GM20431 (cell line): ENCODE data around the gene DIDO1.

ENCODE experiments used
- in situ Hi-C: fragments of 300-500 bp; cut with MseI, MboI; formaldehyde crosslinking; loops from one replicate; pipeline ENCODE4 v1.15.0; 2020; ENCODE audit warnings: low sequenced_read_pairs; ENCODE audit not compliant: unreplicated experiment

Gene DIDO1

DNA sequence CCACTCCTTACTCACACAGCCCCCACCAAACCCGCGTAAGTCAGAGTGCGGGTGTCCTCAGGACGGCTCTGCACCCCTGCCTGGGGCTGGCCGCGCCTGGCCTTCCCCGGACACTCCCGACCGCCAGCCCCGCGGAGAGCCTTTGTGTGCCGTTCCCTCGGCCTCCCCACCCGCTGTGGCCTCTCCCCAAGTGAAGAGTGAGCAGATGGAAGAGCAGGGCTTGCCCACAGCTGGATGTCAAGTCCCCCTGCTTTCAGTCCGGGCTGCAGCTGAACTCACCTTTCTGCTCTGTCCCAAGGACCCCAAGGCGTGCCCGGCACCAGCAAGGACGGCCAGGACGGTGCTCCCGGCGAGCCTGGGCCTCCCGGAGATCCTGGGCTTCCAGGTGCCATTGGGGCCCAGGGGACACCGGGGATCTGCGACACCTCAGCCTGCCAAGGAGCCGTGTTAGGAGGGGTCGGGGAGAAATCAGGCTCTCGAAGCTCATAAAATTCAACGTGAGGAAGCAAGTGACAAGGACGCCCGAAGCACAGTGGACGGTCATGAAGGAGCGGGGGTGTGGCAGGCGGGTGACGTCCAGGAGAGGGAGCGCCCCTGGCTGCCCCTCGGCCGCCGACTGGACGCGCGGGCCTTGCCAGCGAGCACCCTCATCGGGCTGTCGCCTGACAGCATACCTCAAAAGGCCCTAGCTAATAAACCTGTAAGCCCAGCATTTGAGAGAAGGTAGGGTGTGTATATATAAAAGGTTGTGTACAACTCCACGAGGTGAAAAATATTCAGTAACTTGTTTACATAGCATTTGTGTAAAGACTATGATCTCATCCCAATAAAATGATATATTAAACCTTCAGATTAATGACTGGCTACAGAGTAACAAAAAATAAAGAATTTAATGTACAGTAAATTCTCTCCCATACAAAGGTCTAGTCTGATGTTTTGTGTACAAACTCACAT is 85.8 kb downstream of the DIDO1 start:
- in situ Hi-C loops: no loop called here

- in situ Hi-C loops: no loop called here
These were observed 86.5 kb downstream of the DIDO1 start for GRCh38 chr20:62839816-62840215.

GRCh38 chr20:62839261-62839660 is 87.0 kb downstream of the DIDO1 start:
- in situ Hi-C loops: no loop called here

DNA sequence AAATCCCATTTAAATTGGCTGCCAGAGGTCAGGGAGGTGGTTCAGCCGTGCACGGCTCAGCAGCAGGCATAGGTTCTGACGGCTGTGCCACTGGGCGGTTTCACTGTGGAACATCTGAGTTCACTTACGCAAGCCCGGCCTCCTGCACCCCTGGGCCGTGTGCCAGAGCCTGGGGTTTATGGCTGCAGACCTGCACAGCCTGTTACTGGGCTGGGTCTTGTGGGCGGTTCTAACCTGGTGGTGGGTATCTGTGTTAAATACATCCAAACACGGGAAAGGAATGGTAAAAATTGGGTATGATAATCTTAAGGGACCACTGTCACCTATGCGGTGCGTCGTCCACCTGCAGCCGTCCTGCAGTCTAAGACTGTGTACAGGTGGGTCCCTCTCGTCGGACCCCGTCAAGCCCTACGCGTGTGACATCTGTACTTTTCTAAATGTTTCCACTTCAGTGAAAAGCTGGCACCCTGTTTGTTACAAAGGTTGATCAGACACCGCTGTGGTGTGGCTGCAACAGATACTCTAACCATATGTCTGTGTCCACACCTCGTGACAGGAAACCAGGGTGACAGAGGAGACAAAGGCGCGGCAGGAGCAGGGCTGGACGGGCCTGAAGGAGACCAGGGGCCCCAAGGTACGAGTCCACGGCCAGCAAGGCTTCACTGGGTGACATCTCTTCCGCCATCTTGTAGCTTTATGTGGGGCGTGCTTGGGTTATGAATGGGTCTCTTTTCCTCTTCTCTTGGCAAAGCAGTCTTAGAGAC is 88.0 kb downstream of the DIDO1 start:
- in situ Hi-C loops: no loop called here

GRCh38 chr20:62837790-62838127 is 88.5 kb downstream of the DIDO1 start:
- in situ Hi-C loops: no loop called here

GRCh38 chr20:62836967-62837490 is 89.3 kb downstream of the DIDO1 start:
- in situ Hi-C loops: no loop called here

DNA sequence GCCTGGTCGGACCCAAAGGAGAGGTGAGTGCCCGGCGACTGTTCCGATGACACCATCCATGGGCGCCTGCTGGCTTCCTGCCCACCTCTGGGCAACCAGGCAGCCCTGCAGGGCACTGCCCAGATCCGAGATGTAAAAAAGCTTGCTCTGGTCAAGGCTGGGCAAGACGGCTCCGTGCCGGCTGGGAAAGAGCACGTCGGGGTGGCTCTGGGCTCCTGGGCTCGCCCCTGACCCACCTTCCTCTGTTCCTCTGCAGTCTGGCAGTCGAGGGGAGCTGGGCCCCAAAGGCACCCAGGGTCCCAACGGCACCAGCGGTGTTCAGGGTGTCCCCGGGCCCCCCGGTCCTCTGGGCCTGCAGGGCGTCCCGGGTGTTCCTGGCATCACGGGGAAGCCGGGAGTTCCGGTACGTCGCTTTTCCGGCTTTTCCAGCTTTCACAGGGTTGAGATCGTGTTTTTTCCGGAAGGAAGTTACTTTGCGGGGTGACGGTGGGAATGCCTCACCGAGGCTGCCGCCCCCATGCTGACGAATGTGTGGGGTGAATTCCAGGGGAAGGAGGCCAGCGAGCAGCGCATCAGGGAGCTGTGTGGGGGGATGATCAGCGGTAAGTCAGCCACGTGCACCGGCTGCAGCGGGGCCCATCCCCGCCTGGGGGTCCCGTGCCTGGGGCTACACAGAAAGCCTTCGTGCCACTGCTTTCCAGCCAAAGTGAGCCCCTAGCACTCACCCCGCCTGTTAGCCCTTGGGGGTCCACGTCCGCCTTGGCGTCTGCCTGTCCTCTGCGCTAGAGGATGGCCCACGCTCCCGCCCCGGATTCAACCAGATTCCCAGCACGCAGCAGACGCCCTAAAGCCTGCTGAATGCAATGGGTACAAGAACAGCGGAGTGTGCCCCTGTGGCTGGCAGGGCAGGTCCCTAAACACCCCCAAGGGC is 90.1 kb downstream of the DIDO1 start:
- in situ Hi-C loops: no loop called here

GRCh38 chr20:62834967-62835730 is 91.2 kb downstream of the DIDO1 start:
- in situ Hi-C loops: no loop called here

DNA sequence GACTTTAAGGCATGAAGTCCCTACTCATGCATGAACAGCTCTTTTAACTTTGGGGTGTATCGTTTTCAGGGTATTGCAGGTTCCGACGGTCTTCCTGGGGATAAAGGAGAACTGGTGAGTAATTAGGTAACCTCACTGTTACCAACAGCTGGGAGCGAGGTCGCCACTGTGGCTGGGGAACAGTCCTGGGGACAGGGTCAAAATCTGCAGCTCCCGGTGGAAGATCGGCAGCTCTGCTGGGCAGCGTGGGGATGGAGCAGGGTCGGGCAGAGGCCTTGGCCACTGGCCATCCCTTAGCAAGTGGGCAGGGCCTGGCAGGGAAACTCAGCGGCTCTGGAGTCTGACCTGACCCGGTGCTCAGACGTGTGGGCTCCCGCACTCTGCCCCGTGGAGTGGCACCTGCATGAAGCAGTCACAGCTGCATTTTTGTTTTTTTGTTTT is 93.3 kb downstream of the DIDO1 start:
- in situ Hi-C loops: no loop called here

GRCh38 chr20:62832212-62832922 is 93.9 kb downstream of the DIDO1 start:
- in situ Hi-C loops: no loop called here

GRCh38 chr20:62831854-62832211 is 94.5 kb downstream of the DIDO1 start:
- in situ Hi-C loops: no loop called here

DNA sequence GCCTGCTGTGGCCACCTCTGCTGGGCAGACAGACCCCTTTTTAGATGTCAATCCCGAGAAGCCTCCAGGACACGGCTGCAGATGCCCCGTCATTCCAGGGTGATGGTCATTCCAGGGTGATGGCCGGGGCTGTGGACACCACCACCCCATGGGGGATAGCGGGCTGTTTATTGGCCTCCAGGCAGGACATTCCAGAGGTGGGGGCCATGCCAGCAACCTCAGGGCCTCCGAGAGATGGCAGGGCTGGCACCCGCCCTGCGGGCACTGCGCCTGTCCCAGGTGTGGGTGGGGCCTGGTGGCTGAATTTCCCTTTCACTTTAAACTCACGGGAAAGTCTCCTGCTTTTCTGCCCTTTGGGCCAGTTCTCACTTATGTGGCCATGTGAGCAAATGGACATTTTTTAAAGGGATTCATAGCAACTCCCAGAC is 94.9 kb downstream of the DIDO1 start:
- in situ Hi-C loops: no loop called here

DNA sequence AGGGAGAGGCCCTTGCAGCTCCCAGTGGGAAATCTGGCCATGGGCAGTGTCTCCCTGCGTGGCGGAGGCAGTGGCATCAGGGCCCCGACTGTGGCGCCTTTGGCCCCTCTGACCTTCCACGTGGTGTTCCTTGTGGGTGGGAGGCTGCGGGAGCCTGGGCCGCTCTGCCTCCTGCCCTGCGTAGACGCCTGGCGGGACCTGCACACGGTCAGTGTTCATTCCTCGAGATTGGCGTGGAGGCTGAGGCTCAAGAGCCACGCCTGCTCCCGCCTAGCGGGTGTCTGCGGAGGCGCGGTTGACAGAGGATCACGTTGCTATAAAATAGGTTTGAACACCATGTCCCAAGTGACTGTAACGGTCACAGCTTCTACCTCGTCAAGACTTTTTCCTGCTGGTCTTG is 95.5 kb downstream of the DIDO1 start:
- in situ Hi-C loops: no loop called here

DNA sequence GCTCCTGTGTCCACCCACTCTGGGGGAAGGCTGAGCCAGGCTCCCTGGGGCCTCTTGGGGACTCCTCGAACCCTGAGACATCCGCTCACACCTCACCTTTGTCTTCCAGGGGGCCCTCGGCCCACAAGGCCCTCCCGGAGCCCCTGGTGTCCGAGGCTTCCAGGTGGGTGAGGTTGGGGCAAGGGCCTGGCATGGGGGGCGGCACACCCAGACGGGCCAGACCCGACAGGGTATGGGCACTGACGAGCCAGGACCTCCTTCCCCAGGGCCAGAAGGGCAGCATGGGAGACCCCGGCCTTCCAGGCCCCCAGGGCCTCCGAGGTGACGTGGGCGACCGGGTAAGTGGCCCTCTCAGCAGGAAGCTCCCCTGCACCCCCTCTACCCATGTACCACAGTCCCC is 96.1 kb downstream of the DIDO1 start:
- in situ Hi-C loops: no loop called here

GRCh38 chr20:62829231-62830230 is 96.8 kb downstream of the DIDO1 start:
- in situ Hi-C loops: no loop called here

DNA sequence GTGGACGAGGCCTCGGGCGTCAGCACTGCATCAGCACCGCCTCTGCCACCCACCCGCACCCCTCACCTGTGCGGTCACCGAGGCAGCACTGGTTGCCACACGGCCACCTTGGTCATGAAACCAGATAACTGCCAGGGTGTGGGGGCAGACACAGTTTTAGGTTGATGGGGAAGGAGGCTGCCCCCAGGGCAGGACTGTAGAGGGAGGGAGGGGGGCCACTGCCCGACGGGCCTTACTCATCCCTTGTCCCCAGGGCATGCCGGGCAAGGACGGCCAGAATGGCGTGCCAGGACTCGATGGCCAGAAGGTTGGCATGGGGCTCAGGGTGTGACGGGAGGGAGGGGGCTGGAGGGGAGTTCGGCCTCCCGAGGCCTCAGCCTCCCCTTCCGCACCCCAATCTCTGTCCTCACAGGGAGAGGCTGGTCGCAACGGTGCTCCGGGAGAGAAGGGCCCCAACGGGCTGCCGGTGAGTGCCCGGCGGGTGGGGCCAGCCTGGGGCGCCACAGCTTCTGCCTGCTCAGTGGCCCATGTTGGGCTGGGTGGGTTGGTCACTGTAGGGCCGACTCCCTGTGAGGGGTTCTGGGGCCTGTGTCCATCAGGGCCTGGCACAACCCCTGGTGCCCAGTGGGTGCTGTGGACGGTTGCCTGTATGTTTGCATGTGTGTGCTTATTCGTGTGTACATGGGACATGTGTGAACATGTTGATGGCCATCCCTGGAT is 97.6 kb downstream of the DIDO1 start:
- in situ Hi-C loops: no loop called here

DNA sequence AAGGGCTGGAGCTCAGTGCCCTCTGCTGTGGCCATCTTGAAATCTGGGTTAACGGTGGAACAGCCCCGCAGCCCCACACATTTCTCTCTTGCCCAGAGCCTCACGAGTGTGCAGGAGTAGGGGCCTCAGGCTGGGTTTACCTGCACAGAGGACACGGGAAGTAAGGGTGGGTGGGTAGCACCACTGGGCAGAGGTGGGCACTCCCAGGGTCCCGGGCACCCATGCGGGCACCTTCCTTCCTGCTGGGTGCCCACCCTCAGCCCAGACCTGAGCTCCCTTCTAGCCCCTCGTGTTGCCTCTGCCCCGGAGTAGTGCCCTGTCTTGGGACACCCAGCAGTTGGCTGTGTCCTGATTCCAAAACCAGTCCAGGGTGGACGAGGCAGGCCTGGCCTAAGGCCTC is 98.3 kb downstream of the DIDO1 start:
- in situ Hi-C loops: no loop called here
